HEK293 (cell line): ENCODE measurements around the gene TWIST2.

ENCODE experiments used
- ELK4 ChIP-seq: IDR thresholded peaks from 2 replicates; pipeline ENCODE4 v1.6.1; 2011; ENCODE audit warnings: mild to moderate bottlenecking, low read depth, low read length, borderline replicate concordance
- IKZF3 ChIP-seq: fragments of 450-650 bp; IDR thresholded peaks from 2 replicates; pipeline ENCODE4 v1.5.0; 2018; ENCODE audit warnings: missing biosample characterization, mild to moderate bottlenecking, missing genetic modification characterization, moderate library complexity
- SCRT1 ChIP-seq: fragments of 450-650 bp; formaldehyde crosslinking; IDR thresholded peaks from 2 replicates; pipeline ENCODE4 v1.5.1; 2016; ENCODE audit warnings: missing biosample characterization, missing genetic modification characterization, borderline replicate concordance
- YY1 ChIP-seq: fragments of 450-650 bp; formaldehyde crosslinking; IDR thresholded peaks from 2 replicates; pipeline ENCODE4 v1.5.1; 2018; ENCODE audit warnings: missing biosample characterization, missing genetic modification characterization
- ZBTB1 ChIP-seq: fragments of 450-650 bp; formaldehyde crosslinking; IDR thresholded peaks from 2 replicates; pipeline ENCODE4 v1.5.1; 2016; ENCODE audit warnings: missing biosample characterization, missing genetic modification characterization
- ZNF146 ChIP-seq: fragments of 450-650 bp; formaldehyde crosslinking; IDR thresholded peaks from 2 replicates; pipeline ENCODE4 v1.5.1; 2016; ENCODE audit warnings: missing biosample characterization, missing genetic modification characterization
- ZNF366 ChIP-seq: fragments of 450-650 bp; formaldehyde crosslinking; conservative IDR thresholded peaks from 2 replicates; pipeline ENCODE4 v1.5.1; 2016; ENCODE audit warnings: missing biosample characterization, missing genetic modification characterization
- ZNF677 ChIP-seq: fragments of 450-650 bp; IDR thresholded peaks from 2 replicates; pipeline ENCODE4 v1.5.0; 2018; ENCODE audit warnings: missing biosample characterization, mild to moderate bottlenecking, missing genetic modification characterization, moderate library complexity
- TF ChIP-seq, protein P1 (sequence below): fragments of 450-650 bp; formaldehyde crosslinking; IDR thresholded peaks from 2 replicates; pipeline ENCODE4 v1.5.1; 2016; ENCODE audit warnings: missing biosample characterization, missing genetic modification characterization

DNA sequence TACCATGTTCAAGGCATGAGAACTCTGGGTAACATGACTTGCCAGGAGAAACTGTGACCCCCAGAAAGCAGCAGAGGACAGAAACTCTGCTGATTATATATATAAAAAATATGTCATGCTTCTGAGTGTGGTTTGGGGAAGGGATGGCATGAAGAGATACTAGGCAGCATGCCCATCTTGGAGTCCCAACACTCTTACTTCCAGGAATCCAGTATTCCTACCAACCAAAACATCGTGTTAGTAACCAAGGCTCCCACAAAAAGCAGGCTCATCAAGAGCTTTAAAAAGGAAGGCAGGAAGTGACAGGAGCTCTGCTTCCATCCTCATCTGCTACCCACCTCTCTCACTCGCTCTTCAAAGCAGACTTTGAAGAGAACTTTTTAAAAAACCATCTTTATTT lies 31.6 kb upstream of the TWIST2 start:
- TF ChIP-seq ELK4 (no peak), YY1 (no peak), ZNF366 (tag by site-specific recombination) (no peak), IKZF3 (no peak), ZBTB1 (tag by site-specific recombination) (no peak), ZNF677 (tag by site-specific recombination) (no peak), SCRT1 (tag by site-specific recombination) (no peak), ZNF146 (tag by site-specific recombination) (no peak)
- TF ChIP-seq, protein P1, sequence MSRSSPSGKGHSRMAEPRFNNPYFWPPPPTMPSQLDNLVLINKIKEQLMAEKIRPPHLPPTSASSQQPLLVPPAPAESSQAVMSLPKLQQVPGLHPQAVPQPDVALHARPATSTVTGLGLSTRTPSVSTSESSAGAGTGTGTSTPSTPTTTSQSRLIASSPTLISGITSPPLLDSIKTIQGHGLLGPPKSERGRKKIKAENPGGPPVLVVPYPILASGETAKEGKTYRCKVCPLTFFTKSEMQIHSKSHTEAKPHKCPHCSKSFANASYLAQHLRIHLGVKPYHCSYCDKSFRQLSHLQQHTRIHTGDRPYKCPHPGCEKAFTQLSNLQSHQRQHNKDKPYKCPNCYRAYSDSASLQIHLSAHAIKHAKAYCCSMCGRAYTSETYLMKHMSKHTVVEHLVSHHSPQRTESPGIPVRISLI (tag by site-specific recombination), result no peak
